Stimulated activated CD4-positive, alpha-beta T cell treated with anti-CD3 and anti-CD28 coated beads, Interleukin-1b, Interleukin-23, amount 100 ng/mL, for 1 hour (primary cell): Measurements from ENCODE around the gene CCDC6.
"Not testable (repeated sequence)": the region's sequence is repeated elsewhere in the genome, so short reads cannot be mapped to it uniquely, and the experiment has no call there.

Experiments
- DNase-seq, 2 donors: peaks; one replicate each; pipeline ENCODE4 v3.0.0-alpha.2; 2020; ENCODE audit warnings: low read depth in 2 of 2

The CCDC6 gene

GRCh38 chr10:59809644-59809974 is 96.7 kb downstream of the CCDC6 start:
- no peak for DNase-seq

DNA sequence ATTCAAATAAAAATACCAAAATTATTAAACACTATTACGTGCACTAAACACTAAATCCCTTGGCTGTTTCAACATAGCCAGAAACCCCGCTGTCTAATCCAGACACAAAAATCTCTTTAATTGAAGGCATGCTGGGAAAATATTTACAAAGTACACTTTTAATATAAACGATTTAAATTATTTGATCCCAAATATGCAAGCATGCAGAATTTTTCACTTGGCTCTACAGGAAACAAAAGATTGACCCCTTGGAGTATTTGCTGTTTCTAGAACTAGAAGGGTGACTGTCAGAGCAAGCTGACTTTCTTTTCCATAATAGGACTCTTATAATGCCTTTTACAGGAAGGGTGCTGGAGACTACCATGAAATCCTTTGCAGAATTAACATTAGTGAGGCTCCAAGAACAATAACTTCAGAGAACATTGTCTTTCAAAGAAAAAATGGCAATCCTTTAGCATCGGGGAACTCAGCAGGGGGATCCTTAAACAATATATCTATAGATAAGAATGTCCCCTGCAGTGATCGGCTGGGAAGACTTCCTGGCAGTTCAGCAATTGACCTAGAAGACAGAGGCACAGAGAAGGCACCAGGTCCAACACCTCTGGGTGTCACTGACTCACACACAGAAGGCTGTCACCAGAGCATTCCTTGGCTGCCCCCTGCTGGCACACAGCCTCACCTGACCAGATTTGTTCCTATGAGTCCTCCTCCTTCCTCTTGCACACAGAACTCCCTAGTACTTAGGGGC is 97.3 kb downstream of the CCDC6 start:
- peak in 1 of 2 donors; percentile 64 for DNase-seq

- DNase-seq: no peak
Measured at GRCh38 chr10:59807629-59808620, 98.4 kb downstream of the CCDC6 start.

- no peak for DNase-seq
Measured at GRCh38 chr10:59805014-59805413, 101.3 kb downstream of the CCDC6 start.

DNA sequence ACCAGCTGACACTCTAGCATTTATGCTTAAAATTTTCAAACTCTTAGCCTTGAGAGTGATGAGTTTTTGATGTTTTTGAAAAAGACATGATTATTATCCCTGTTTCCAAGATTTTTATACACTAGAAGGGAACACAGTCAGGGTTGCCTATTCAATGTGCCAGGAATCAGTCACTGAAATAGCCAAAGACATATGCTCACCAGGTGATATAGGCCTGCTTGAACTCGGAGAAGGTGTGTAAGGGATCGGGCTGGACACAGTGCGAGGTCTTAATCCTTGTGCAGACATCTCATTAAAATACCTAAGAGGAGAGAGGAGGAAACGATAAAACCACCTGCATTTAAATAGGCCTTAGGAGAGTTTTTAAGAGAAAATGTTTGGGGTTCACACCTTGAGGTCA is 102.1 kb downstream of the CCDC6 start:
- no peak for DNase-seq

GRCh38 chr10:59803714-59804113 is 102.6 kb downstream of the CCDC6 start:
- DNase-seq: no peak

DNA sequence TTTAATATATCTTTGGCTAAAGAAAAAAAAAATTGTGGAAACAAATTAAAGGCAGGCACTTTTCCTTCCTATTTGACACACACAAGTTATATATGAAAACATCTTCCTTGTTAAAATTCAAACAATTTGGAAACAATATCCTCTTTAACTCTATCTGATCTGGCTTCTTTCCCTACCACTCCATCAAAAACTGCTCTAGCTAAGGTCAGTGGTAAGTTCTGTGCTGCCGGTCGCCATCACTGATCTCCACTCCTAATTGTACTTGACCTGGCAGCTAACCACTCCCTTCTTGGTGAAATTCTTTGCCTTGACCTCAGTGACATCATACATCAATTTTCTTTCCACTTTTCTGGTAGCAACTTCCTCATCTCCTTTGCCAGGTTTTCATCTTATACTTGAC is 105.2 kb downstream of the CCDC6 start:
- no peak for DNase-seq

DNA sequence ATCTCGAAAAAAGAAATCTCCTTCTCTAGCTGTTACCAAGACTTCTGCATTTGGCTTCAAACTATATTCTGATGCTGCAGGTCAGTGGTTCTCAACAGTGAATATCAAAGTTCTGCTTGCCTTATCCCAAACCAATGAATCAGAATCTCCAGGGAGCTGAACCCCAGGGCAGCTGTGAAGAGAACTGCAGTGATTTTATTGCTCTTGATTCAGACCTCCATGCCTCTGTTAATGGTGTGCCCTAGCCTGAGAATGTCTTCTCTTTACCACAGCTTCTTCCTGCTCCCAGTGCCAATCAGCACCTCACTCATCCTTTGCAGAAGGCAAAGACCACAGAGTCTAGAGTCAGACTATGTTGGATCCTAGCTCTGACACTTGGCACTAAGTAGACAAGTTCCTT is 106.9 kb downstream of the CCDC6 start:
- DNase-seq: no peak

DNA sequence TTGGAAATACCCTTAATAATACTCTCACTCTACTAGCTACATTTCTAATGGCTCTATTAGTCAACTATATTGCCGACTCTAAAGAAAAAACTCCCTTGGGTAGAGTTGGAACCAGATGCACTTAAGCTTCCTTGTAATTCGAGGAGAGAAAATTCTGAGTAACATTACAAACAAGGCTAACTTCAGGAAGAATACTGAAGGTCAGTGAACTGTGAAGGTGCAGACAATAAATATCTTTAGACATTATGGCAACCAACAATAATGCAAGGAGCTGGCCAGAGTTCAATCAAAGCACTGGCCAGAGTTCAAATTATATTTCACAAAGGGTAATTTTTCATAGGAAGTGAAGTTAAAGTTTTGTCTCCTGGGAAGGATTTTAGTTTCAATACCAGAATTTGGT is 112.4 kb downstream of the CCDC6 start:
- DNase-seq: no peak

DNA sequence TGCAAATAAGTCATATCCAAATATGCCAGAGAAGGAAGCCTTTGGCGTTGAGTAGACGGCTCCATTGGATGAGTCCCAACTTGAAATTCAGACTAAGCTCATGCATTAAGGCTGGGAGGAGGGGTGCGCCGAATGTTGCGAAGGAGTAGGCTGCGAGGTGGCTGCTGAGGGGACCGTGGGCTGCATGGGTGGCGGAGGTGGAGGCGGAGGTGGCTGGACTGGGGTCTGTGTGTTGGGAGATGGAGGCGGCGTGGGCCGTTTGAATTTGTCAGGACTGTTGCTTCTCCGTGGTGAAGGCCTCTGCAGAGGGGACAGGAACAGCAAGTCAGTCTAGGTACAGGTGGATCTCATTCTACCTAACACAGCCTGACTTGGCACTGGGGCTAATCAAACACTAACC is 113.5 kb downstream of the CCDC6 start:
- DNase-seq: no peak

DNA sequence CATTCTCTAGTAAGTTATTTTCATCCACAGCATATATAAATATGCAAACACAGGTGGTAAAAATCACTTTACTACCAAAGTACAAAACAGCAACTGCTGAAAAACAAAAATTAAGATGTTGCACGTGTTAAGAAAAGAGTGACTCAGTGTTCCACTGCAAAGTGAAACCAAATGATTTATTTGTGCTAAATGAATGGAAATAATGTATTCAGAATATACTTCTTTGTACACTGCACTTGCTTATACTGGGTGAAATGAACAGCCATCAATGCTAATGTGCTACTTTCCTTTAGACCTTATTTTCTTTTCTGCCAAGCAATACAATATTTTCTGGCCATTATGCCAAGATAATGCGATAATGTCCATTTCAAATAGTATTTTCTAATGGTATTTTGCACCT is 114.8 kb downstream of the CCDC6 start:
- DNase-seq: no peak

GRCh38 chr10:59790080-59790479 is 116.3 kb downstream of the CCDC6 start:
- not testable (repeated sequence) for DNase-seq

GRCh38 chr10:59788914-59789313 is 117.4 kb downstream of the CCDC6 start:
- not testable (repeated sequence) for DNase-seq

GRCh38 chr10:59787032-59787431 is 119.3 kb downstream of the CCDC6 start:
- not testable (repeated sequence) for DNase-seq

DNA sequence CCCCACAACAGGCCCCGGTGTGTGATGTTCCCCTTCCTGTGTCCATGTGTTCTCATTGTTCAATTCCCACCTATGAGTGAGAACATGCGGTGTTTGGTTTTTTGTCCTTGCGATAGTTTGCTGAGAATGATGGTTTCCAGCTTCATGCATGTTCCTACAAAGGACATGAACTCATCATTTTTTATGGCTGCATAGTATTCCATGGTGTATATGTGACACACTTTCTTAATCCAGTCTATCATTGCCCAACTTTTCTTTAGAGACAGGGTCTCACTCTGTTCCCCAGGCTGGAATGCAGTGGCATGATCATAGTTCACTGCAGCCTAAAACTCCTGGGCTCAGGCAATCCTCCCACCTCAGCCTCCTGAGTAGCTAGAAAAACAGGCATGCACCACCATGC is 120.9 kb downstream of the CCDC6 start:
- not testable (repeated sequence) for DNase-seq

GRCh38 chr10:59781511-59781910 is 124.8 kb downstream of the CCDC6 start:
- DNase-seq: no peak

DNA sequence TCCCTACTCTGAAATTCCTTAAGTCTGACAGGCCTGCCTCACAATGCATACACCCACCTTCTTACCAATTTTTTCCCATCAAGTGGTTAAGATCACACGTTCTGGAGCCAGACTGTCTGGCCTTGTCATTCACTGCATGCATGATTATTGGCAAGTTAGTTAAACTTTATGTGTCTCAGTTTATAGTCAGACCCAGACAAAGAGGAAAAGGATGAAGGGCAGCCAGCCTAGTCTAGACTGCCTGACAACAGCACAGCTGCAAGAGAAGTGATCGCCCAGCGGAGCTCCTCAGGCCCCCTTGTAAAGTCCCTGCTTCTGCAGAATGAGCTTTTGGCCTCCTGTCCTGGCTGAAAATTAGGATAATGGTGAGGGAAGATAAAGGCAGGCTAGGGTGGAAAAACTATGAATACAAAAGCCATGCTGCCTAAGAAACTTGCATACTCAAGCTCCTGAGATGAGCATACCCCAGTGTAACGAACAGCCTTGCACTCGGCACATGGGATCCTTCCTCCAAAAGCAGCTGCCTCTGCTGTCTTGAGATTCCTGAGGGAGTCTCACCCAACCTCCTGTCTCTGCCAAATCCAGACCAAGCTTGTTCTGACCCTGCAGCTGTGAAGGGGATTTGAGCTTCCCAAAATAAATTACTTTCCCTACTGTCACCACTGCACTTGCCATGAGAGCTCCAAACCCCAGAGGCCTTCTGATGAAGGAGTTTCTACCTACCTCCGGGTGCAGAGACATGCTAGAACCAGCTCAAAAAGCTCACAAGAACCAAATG is 126.4 kb downstream of the CCDC6 start:
- no peak for DNase-seq

- DNase-seq: no peak
Measured at GRCh38 chr10:59774451-59774850, 131.9 kb downstream of the CCDC6 start.

- DNase-seq: no peak
Measured at GRCh38 chr10:59773088-59773487, 133.3 kb downstream of the CCDC6 start.

GRCh38 chr10:59771162-59771807 is 135.1 kb downstream of the CCDC6 start:
- DNase-seq: no peak

DNA sequence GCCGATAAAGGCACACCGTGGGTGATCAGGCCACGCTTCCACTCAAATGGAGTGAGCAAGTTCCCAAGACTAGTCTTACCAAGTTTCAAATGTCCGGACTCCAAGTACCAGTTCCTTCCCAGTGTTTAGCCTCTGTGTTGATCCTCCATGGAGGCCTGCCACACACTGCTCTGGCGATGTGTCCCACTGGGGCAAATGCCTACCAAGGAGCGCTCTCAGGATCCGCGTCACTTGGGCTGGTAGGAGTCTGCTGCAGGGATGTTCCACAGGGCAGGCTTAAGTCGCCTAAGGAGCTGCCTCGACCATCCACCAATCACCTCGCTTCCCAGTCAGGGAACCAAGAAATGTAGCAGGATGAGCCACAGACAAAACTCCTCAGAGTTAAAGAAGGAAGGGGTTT is 135.7 kb downstream of the CCDC6 start:
- DNase-seq: no peak

- no peak for DNase-seq
Measured at GRCh38 chr10:59762505-59762904, 143.9 kb downstream of the CCDC6 start.
